DOHH2 (cell line): ENCODE results near the gene CDC42EP3.

ENCODE experiments used
- EZH2phosphoT487 ChIP-seq: fragments of 200-600 bp; sonication (generic); IDR thresholded peaks from 2 replicates; pipeline ENCODE4 v1.6.1; 2017; ENCODE audit warnings: borderline replicate concordance, mild to moderate bottlenecking, antibody characterized with exemption, low read length, moderate library complexity, mixed read lengths
- TF ChIP-seq, protein P1 (sequence below): fragments of 200-600 bp; sonication (generic); IDR thresholded peaks from one replicate; pipeline ENCODE4 v1.5.1; 2014; ENCODE audit warnings: antibody characterized with exemption, mild to moderate bottlenecking, low read depth, low read length; ENCODE audit not compliant: poor library complexity, severe bottlenecking

DNA sequence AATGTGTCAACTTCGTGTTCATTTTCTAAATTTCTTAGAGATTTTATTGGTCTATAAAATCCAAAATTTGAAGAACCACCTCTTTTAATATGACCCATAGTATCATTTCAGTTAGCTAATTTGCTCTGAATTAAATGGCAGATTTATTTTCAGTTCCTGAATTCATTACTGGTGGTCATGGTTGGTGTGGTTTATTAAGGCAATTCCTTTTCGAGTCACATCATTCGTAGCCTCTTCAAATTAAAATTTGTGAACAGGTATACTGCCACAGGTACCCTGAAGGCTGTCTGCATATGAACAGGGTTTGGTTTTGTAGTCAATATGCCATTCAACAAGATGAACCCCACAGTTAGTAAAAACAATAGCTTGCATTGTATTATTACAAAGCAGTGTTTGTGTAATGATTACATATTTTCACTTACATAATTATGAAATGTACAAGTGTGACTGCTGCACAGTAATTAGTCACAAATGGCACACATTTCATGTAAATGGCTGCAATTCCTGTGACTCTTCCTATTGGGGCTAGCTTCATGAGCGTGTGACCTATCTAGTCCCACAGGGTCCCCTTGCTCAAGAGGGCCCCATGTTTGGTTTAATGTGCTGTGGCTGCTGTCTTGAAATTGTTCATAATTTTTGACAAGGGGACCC is 48.9 kb downstream of the CDC42EP3 start:
- TF ChIP-seq, protein P1, sequence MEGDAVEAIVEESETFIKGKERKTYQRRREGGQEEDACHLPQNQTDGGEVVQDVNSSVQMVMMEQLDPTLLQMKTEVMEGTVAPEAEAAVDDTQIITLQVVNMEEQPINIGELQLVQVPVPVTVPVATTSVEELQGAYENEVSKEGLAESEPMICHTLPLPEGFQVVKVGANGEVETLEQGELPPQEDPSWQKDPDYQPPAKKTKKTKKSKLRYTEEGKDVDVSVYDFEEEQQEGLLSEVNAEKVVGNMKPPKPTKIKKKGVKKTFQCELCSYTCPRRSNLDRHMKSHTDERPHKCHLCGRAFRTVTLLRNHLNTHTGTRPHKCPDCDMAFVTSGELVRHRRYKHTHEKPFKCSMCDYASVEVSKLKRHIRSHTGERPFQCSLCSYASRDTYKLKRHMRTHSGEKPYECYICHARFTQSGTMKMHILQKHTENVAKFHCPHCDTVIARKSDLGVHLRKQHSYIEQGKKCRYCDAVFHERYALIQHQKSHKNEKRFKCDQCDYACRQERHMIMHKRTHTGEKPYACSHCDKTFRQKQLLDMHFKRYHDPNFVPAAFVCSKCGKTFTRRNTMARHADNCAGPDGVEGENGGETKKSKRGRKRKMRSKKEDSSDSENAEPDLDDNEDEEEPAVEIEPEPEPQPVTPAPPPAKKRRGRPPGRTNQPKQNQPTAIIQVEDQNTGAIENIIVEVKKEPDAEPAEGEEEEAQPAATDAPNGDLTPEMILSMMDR = no peak
- TF ChIP-seq EZH2phosphoT487 = no peak
